Measurements from ENCODE around the gene ATF6B. TPM values are rescaled to one million over a fixed set of nuclear protein-coding genes. Genes with fewer than 3 reads are reported as not detected.
"Not testable (repeated sequence)": the region's sequence is repeated elsewhere in the genome, so short reads cannot be mapped to it uniquely, and the experiment has no call there.

The ATF6B gene
- total RNA-seq, 1 donor from 2014 or later, result 46.6 TPM

GRCh38 chr6:32083812-32084768 lies 44.0 kb downstream of the ATF6B start:
- DNase-seq (ENCODE audit: low spot score), result no peak

- no peak for DNase-seq (ENCODE audit: low spot score)
Observed at GRCh38 chr6:32082935-32083334, 45.1 kb downstream of the ATF6B start.

GRCh38 chr6:32082478-32082877 lies 45.6 kb downstream of the ATF6B start:
- no peak for DNase-seq (ENCODE audit: low spot score)

GRCh38 chr6:32081168-32081990 lies 46.7 kb downstream of the ATF6B start:
- no peak for DNase-seq (ENCODE audit: low spot score)

GRCh38 chr6:32079566-32080290 lies 48.3 kb downstream of the ATF6B start:
- DNase-seq (ENCODE audit: low spot score), result no peak

GRCh38 chr6:32076321-32076809 lies 51.7 kb downstream of the ATF6B start:
- no peak for DNase-seq (ENCODE audit: low spot score)

DNA sequence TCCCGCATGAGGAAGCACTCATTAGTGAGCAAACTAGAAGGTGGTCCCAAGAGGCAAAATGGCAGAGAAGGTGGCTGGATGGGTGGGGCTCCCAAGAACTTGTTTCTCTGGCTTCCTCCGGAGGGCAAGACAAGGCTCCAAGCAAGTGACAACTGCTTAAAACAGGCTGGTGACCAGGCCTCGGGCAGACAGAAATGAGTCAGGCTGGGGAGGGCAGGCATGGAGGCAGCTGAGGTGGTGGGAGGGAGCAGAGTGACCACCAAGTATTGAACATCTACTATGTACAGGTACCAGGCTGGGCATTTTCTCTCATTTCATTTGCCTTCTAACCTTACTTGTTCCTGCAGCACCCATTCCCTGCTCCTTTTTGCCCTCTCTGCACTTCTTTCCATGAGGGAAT lies 52.3 kb downstream of the ATF6B start:
- no peak for DNase-seq (ENCODE audit: low spot score)

DNA sequence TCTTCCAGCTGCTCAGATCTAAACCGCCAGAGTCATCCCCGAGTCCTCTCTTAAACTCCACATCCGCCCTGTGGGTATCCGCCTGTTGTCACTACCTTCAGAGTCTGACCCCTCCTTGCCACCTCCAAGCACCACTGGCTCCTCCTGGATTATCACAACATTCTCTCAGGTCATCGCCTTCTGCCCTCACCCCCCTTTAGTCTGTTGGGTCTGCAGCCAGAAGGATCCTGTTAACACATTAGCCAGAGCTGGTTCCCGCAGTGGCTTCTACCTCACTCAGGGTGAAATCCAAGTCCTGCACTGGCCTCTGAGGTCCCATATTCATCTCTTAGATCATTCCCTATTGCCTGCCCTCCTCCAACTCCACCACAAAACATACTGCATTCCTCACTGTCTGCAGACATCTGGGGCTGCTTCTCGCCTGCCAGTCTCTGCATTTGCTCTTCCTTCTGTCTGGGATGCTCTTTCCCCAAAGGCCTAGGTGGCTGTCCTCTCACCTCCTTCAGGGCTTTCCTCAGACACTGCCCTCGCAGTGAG lies 53.0 kb downstream of the ATF6B start:
- no peak for DNase-seq (ENCODE audit: low spot score)

DNA sequence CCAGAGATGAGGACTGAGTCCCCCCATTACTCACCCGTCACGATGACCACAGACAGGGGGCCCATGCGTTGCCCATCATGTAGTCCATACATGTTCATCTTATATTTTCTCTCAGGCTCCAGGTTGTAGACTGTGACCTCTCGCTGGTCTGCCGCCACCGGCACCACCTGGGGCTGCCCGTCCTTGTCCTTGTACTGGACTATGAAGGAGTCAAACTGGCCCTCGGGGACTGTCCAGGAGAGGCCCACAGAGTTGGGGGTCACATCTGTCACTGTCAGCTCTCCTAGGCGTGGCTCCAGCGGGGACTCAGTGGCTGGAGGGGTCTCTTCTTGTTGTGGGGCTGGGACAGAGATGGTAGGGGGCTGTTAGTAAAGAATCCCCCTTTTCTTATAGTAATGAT lies 54.4 kb downstream of the ATF6B start:
- no peak for DNase-seq (ENCODE audit: low spot score)

DNA sequence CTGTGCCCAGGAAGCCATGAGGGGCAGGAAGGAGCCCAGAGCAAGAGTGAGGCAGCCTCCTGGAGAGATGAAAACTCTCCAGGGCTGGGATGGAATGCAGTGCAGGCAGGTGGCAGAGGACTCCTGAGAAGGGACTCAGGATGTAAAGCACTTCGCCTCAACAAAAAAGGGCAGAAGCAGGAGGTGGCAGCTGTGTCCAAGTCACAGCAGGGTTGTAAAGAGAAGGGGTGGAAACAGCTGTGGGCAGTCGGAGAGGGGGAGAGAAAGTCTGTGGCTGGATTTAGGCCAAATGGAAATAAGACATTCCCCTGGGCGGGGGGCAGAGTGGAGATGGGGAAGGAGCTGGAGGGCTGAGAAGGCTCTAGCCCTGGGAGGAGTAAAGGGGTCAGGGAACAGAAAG lies 54.9 kb downstream of the ATF6B start:
- no peak for DNase-seq (ENCODE audit: low spot score)

DNA sequence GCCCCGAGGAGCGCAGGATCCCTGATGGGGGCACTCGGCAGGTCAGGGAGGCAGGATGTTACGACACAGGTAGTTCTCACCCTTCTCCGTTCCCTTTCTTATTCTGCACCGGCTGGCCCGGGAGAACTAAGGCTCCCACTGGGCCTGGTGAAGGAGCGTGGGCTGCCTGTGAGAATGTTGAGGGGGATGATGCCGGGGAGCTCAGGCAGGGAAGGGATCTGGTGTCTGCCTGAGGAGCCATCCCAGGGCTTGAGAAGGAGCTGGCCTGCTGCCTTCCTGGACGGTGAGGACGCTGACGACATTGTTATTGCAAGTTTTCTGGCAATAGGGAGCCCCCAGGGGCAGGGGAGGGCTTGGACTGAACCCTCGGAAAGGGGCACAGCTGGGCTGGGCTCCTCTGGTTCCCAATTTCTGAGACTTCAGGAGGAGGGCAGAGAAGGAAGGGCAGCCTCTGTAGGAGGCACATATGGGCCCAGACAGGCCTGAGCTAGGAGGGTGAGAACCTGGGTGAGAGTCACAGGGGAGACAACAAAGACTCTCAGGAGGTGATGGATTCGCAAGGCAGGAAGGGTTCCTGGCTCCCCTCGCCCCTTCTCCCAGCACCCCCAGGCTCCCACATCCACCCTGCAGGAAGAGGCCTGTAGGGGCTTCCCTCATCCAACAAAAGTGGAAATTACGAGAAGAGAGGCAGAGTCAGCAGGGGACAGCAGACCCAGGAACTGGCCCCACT lies 57.1 kb downstream of the ATF6B start:
- no peak for DNase-seq (ENCODE audit: low spot score)

GRCh38 chr6:32069878-32070515 lies 58.0 kb downstream of the ATF6B start:
- no peak for DNase-seq (ENCODE audit: low spot score)

GRCh38 chr6:32069460-32069859 lies 58.6 kb downstream of the ATF6B start:
- DNase-seq (ENCODE audit: low spot score), result no peak

GRCh38 chr6:32068867-32069266 lies 59.2 kb downstream of the ATF6B start:
- no peak for DNase-seq (ENCODE audit: low spot score)

- not testable (repeated sequence) for DNase-seq (ENCODE audit: low spot score)
Observed at GRCh38 chr6:32068315-32068714, 59.7 kb downstream of the ATF6B start.

GRCh38 chr6:32067521-32067920 lies 60.5 kb downstream of the ATF6B start:
- not testable (repeated sequence) for DNase-seq (ENCODE audit: low spot score)

Data from mesenteric fat pad (tissue), 1 donor.